ENCODE results near the gene TECTA. TPM values are rescaled to one million over a fixed set of nuclear protein-coding genes. Genes with fewer than 3 reads are reported as not detected.

Gene TECTA
- total and polyA plus RNA-seq, 2 of the 8 experiments (the other 6 are each of a cell fraction or from before 2014, with no cell fraction given) = 0.59 to 1.0 TPM

GRCh38 chr11:121104312-121104762 is 3.3 kb downstream of the TECTA start:
- FAIRE-seq (no peak), DNase-seq (ENCODE audit: low read depth in 1 of 2, low spot score in 2 of 2) (peak in 1 of 2 experiments; percentile 67)
- Histone ChIP-seq H3K14ac (ENCODE audit: insufficient read length) (no peak overlapping the region), H2BK12ac (ENCODE audit: low read depth, low read length) (no peak overlapping the region), H3K56ac (replicated peaks; ENCODE audit: insufficient read length, low read depth, low read length) (no peak overlapping the region), H2BK5ac (ENCODE audit: low read depth, low read length) (no peak overlapping the region), H2AFZ (ENCODE audit: low read length) (no peak overlapping the region), H3K36me3 (ENCODE audit: control insufficient read depth in 2 of 4, insufficient read depth in 4 of 4, low read length in 3 of 4) (no peaks in the 10 kb centered on the region), H4K91ac (replicated peaks; ENCODE audit: insufficient read length, low read length) (no peak overlapping the region), H4K5ac (ENCODE audit: insufficient read length, low read depth, low read length) (no peak overlapping the region), H3K9ac (replicated peaks in 1 of 4; ENCODE audit: extremely low read depth in 1 of 4, low read depth in 3 of 4, low read length in 3 of 4) (no peak overlapping the region), H2AK5ac (ENCODE audit: low read depth, low read length) (no peak overlapping the region), H2BK20ac (ENCODE audit: low read length) (no peak overlapping the region), H3K23ac (ENCODE audit: insufficient read length) (no peak overlapping the region), H3K27me3 (replicated peaks in 1 of 4; ENCODE audit: control insufficient read depth in 3 of 4, extremely low read depth in 1 of 4, insufficient read depth in 3 of 4, low read length in 3 of 4) (no peaks in the 10 kb centered on the region), H2BK120ac (replicated peaks; ENCODE audit: low read depth, low read length) (no peak overlapping the region), H3K4ac (replicated peaks; ENCODE audit: insufficient read length, low read depth, low read length) (no peak overlapping the region), H3K4me2 (ENCODE audit: insufficient read depth in 1 of 2, low read depth in 2 of 2, low read length in 2 of 2) (no peak overlapping the region), H2BK15ac (ENCODE audit: low read length) (no peak overlapping the region), H3K4me3 (ENCODE audit: extremely low read depth in 1 of 4, insufficient read depth in 2 of 4, low read depth in 3 of 4, low read length in 4 of 4) (no peak overlapping the region), H3K79me2 (ENCODE audit: control insufficient read depth in 1 of 2, insufficient read depth in 2 of 2, low read length in 2 of 2) (no peaks in the 10 kb centered on the region), H3K9me3 (ENCODE audit: insufficient read depth in 2 of 2, low read depth in 1 of 2, low read length in 1 of 2) (no peaks in the 10 kb centered on the region), H3K27ac (ENCODE audit: low read depth, low read length) (no peak overlapping the region), H4K8ac (ENCODE audit: extremely low read depth, insufficient read depth, low read length) (no peak overlapping the region), H3K4me1 (replicated peaks in 1 of 4; ENCODE audit: control insufficient read depth in 3 of 4, insufficient read depth in 4 of 4, low read length in 3 of 4) (peaks cover 0 to 3% (median 1%) of the 10 kb centered on the region in 4 experiments; a peak in 3 of 7 replicates), H3K79me1 (ENCODE audit: low read depth, low read length) (no peaks in the 10 kb centered on the region), H3K18ac (ENCODE audit: extremely low read depth, low read length) (no peak overlapping the region), H3K23me2 (ENCODE audit: low read depth, low read length) (peaks cover 7% of the 10 kb centered on the region; the same call in 1 of the 2 replicates), H4K20me1 (replicated peaks in 1 of 2; ENCODE audit: control insufficient read depth in 1 of 2, insufficient read depth in 2 of 2, low read length in 2 of 2) (peaks cover 0 to 5% of the 10 kb centered on the region in 2 experiments)
- TF ChIP-seq RAD21 (IDR thresholded peaks at IDR 0.05 in 1 of 2, conservative IDR thresholded peaks at IDR 0.05 in 1 of 2; ENCODE audit: low read depth in 2 of 2, low read length in 2 of 2) (peak; percentile 27 to 59), NANOG (IDR thresholded peaks at IDR 0.05; ENCODE audit: insufficient read depth, low read depth, low read length, poor library complexity, severe bottlenecking) (no peak), BACH1 (IDR thresholded peaks at IDR 0.05; ENCODE audit: low read length) (no peak), CTCF (IDR thresholded peaks at IDR 0.05; ENCODE audit: control extremely low read depth in 1 of 3, insufficient read depth in 1 of 3, low read depth in 1 of 3, low read length in 3 of 3) (peak; percentile 76 to 94 (median 81))
- 83% methylated on average over 9 of the region's 9 CpGs; no CpG with 5 or more reads in 1 of the 2 experiments for WGBS, 2 experiments (ENCODE audit: extremely low coverage in 1 of 2, insufficient coverage in 1 of 2, insufficient read length in 1 of 2, insufficient replicate concordance in 2 of 2, low coverage in 1 of 2, low lambda C conversion rate in 2 of 2, missing lambda C conversion rate in 1 of 2)
- ChIA-PET POLR2A (ENCODE audit: partially characterized antibody) (interaction anchor here (1.6 kb wide), 1 partner anchor 12 kb away, joined by 4 read pairs; no protein-coding TSS in a partner anchor), CTCF (ENCODE audit: partially characterized antibody) (interaction anchor here (0.6 to 4.6 kb wide), 33 partner anchors 9 to 204 kb away, joined by 3 to 36 read pairs (median 4); partner anchors contain the start of gene TBCEL)

Measured in H1 (cell line).